Parathyroid adenoma (tissue), 2 donors: ENCODE measurements around the gene AMOTL1.
"Not testable (repeated sequence)": the region's sequence is repeated elsewhere in the genome, so short reads cannot be mapped to it uniquely, and the experiment has no call there.

Experiments used
- H2AFZ ChIP-seq: fragments of 300-600 bp; sonication (generic); one replicate; pipeline ENCODE4 v1.7.0; 2017; ENCODE audit warnings: antibody characterized with exemption, mild to moderate bottlenecking
- H3K27ac ChIP-seq: fragments of 300-600 bp; sonication (generic); one replicate; pipeline ENCODE4 v1.7.0; 2017
- H3K27me3 ChIP-seq: fragments of 300-600 bp; sonication (generic); one replicate; pipeline ENCODE4 v1.7.0; 2017; ENCODE audit warnings: low read length; ENCODE audit not compliant: control insufficient read depth, insufficient read depth
- H3K36me3 ChIP-seq: fragments of 300-600 bp; sonication (generic); one replicate; pipeline ENCODE4 v1.7.0; 2017; ENCODE audit warnings: low read length; ENCODE audit not compliant: control insufficient read depth, insufficient read depth
- H3K4me1 ChIP-seq: fragments of 300-600 bp; sonication (generic); one replicate; pipeline ENCODE4 v1.7.0; 2017; ENCODE audit warnings: control low read depth
- H3K4me2 ChIP-seq: fragments of 300-600 bp; sonication (generic); one replicate; pipeline ENCODE4 v1.7.0; 2017; ENCODE audit warnings: low read length
- H3K4me3 ChIP-seq: fragments of 300-600 bp; sonication (generic); one replicate; pipeline ENCODE4 v1.7.0; 2017; ENCODE audit warnings: low read depth, low read length
- H3K79me2 ChIP-seq: fragments of 300-600 bp; sonication (generic); one replicate; pipeline ENCODE4 v1.7.0; 2017; ENCODE audit warnings: control low read depth
- H3K9ac ChIP-seq: fragments of 300-600 bp; sonication (generic); one replicate; pipeline ENCODE4 v1.7.0; 2017; ENCODE audit warnings: mild to moderate bottlenecking
- H3K9me3 ChIP-seq: fragments of 300-600 bp; sonication (generic); one replicate; pipeline ENCODE4 v1.7.0; 2017; ENCODE audit warnings: low read length; ENCODE audit not compliant: control insufficient read depth
- TF ChIP-seq, protein P1 (sequence below): fragments of 300-600 bp; sonication (generic); IDR thresholded peaks from one replicate; pipeline ENCODE4 v1.7.0; 2017; ENCODE audit warnings: antibody characterized with exemption, mild to moderate bottlenecking
- donor health status: primary hyperparathyroidism.

AMOTL1 gene

DNA sequence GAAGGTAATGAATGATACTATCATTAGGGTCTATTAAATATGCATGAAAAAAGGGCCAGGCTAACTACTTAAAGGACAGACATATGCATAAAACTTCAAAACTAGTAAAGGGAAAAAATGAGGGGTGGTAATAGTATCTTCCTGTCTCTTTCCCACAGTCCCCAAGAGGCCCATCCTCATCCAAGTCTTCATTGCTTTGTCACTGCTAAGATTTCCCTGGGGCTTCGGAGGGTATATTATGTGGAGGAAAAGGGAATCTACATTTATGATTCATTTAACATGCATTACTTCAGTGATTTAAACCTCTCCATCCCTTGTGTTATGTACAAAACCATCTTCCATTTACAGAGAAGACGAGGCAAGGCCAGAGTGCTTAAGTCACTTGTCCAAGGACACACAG, 139.1 kb downstream of the AMOTL1 start:
- Histone ChIP-seq H3K36me3 (no peaks in the 10 kb centered on the region), H2AFZ (no peak overlapping the region), H3K9ac (no peak overlapping the region), H3K9me3 (no peaks in the 10 kb centered on the region), H3K27ac (no peak overlapping the region), H3K27me3 (no peaks in the 10 kb centered on the region), H3K79me2 (no peaks in the 10 kb centered on the region), H3K4me2 (no peak overlapping the region), H3K4me1 (no peaks in the 10 kb centered on the region), H3K4me3 (no peak overlapping the region)
- TF ChIP-seq, protein P1, sequence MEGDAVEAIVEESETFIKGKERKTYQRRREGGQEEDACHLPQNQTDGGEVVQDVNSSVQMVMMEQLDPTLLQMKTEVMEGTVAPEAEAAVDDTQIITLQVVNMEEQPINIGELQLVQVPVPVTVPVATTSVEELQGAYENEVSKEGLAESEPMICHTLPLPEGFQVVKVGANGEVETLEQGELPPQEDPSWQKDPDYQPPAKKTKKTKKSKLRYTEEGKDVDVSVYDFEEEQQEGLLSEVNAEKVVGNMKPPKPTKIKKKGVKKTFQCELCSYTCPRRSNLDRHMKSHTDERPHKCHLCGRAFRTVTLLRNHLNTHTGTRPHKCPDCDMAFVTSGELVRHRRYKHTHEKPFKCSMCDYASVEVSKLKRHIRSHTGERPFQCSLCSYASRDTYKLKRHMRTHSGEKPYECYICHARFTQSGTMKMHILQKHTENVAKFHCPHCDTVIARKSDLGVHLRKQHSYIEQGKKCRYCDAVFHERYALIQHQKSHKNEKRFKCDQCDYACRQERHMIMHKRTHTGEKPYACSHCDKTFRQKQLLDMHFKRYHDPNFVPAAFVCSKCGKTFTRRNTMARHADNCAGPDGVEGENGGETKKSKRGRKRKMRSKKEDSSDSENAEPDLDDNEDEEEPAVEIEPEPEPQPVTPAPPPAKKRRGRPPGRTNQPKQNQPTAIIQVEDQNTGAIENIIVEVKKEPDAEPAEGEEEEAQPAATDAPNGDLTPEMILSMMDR: no peak

DNA sequence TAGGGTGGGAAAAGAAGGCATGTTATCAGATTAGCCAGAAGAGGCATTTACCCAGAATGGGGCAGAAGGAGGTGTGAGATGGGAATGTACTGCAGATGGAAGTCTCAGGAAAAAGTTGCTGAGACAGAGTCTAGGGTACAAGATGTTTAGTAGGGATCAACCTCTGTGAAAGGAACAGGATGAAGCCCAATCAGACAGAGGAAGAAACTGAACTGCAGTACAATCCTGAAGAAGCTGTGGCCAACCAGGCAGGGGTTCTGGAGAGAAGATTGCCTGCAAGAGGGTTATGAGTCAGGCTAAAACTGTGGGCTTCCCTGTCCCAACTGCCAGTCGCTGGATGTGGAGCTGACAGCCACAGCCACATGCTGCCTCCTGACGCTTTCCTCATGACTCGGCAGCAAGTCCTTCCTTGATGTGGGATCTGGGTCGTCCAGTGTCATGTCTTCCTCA, 141.2 kb downstream of the AMOTL1 start:
- no peak overlapping the region for H3K27ac ChIP-seq
- no peaks in the 10 kb centered on the region for H3K79me2 ChIP-seq
- H3K9ac ChIP-seq: no peak overlapping the region

DNA sequence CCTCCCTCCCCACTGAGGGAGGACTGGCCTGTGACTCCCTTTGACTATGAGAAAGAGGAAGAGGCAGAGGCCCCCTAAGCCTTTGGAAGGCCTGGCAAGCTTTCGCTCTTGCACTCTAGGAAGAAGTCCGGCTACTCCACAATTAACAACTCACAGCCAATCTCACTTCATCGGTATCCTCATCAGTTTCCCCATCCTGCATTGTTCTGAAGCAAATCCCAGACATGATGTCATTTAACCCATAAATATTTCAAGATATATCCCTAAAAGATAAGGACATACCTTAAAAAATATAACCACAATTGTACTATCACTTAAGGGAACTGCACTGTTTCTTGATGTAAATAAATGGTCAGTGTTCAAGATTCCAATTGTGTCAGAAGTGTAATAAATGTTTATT, 142.1 kb downstream of the AMOTL1 start:
- no peaks in the 10 kb centered on the region for H3K9me3 ChIP-seq
- no peaks in the 10 kb centered on the region for H3K27me3 ChIP-seq
- H3K27ac ChIP-seq: no peak overlapping the region
- H3K4me1 ChIP-seq: no peaks in the 10 kb centered on the region
- H3K79me2 ChIP-seq: no peaks in the 10 kb centered on the region
- H3K4me3 ChIP-seq: no peak overlapping the region
- TF ChIP-seq, protein P1: no peak
- no peak overlapping the region for H2AFZ ChIP-seq
- no peak overlapping the region for H3K9ac ChIP-seq
- H3K36me3 ChIP-seq: no peaks in the 10 kb centered on the region
- H3K4me2 ChIP-seq: no peak overlapping the region

More for the DNA sequence above, 141.2 kb downstream of the AMOTL1 start:
- no peak overlapping the region for H2AFZ ChIP-seq
- no peak overlapping the region for H3K4me3 ChIP-seq
- no peaks in the 10 kb centered on the region for H3K36me3 ChIP-seq
- TF ChIP-seq, protein P1: no peak
- no peak overlapping the region for H3K4me2 ChIP-seq
- H3K9me3 ChIP-seq: no peaks in the 10 kb centered on the region
- H3K27me3 ChIP-seq: no peaks in the 10 kb centered on the region
- no peaks in the 10 kb centered on the region for H3K4me1 ChIP-seq

DNA sequence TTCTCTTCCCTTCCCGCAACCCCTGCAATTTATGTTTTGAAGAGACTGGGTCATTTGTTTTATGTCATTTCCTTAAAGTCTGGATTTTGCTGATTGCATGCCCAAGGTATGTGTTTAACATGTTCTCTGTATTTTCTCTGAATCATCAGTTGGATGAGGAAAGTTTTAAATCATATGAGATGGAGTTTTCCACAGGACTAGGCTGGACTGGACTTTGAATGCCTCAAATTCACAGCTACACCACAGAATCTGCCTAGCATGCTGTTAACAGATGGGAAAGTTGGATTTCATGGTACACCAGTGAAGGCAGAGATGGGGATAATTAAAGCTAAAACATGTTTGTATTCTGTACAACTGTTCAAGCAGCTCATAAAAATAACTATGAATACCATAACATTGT, 142.6 kb downstream of the AMOTL1 start:
- Histone ChIP-seq H3K9ac (no peak overlapping the region), H3K79me2 (no peaks in the 10 kb centered on the region), H3K27me3 (no peaks in the 10 kb centered on the region), H3K36me3 (no peaks in the 10 kb centered on the region), H2AFZ (no peak overlapping the region), H3K4me1 (no peaks in the 10 kb centered on the region), H3K9me3 (no peaks in the 10 kb centered on the region), H3K4me2 (no peak overlapping the region), H3K4me3 (no peak overlapping the region), H3K27ac (no peak overlapping the region)
- TF ChIP-seq, protein P1: no peak

DNA sequence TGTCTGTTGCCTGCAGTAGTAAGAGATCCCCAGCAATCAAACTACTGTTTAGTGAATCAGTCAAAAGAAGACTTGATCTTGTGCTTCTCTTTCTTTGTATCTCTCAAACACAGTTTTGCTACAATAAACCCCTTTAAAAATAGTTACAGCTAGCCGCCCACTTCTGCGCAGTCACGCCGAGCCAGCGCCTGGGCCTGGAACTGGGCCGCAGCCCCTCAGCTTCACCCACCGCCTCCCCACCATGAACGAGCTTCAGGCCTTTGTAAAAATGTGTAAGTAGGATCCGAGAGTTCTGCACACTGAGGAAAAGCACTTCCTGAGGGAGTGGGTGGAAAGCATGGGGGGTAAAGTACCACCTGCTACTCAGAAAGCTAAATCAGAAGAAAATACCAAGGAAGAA, 144.7 kb downstream of the AMOTL1 start:
- Histone ChIP-seq H3K36me3 (no peaks in the 10 kb centered on the region), H3K4me1 (no peaks in the 10 kb centered on the region), H3K79me2 (no peaks in the 10 kb centered on the region), H3K4me2 (no peak overlapping the region), H3K4me3 (no peak overlapping the region), H3K9ac (no peak overlapping the region), H3K27ac (no peak overlapping the region), H3K9me3 (no peaks in the 10 kb centered on the region), H3K27me3 (no peaks in the 10 kb centered on the region), H2AFZ (no peak overlapping the region)
- TF ChIP-seq, protein P1: no peak

DNA sequence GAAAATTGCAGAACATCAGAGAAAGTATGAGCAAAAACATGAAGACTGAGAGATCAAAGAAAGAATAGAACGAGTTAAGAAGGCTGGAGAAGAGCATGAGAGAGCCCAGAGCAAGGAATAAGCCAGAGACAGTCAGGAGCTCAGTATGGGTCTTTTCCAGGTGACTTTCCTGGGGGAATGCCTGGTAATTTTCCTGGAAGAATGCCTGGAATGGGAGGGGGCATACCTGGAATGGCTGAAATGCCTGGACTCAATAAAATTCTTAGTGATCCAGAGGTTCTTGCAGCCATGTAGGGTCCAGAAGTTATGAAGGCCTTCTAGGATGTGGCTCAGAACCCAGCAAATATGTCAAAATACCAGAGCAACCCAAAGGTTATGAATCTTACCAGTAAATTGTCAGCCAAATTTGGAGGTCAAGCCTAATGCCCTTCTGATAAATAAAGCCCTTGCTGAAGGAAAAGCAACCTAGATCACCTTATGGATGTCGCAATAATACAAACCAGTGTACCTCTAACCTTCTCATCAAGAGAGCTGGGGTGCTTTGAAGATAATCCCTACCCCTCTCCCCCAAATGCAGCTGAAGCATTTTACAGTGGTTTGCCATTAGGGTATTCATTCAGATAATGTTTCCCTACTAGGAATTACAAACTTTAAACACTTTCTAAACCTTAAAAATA, 145.7 kb downstream of the AMOTL1 start:
- H3K79me2 ChIP-seq, H3K4me2 ChIP-seq, H3K36me3 ChIP-seq, H3K27me3 ChIP-seq, H3K9ac ChIP-seq, H3K4me3 ChIP-seq, H3K9me3 ChIP-seq, H3K27ac ChIP-seq, H2AFZ ChIP-seq, H3K4me1 ChIP-seq: not testable (repeated sequence)
